ENCODE results near the gene ADAM12.

DNA sequence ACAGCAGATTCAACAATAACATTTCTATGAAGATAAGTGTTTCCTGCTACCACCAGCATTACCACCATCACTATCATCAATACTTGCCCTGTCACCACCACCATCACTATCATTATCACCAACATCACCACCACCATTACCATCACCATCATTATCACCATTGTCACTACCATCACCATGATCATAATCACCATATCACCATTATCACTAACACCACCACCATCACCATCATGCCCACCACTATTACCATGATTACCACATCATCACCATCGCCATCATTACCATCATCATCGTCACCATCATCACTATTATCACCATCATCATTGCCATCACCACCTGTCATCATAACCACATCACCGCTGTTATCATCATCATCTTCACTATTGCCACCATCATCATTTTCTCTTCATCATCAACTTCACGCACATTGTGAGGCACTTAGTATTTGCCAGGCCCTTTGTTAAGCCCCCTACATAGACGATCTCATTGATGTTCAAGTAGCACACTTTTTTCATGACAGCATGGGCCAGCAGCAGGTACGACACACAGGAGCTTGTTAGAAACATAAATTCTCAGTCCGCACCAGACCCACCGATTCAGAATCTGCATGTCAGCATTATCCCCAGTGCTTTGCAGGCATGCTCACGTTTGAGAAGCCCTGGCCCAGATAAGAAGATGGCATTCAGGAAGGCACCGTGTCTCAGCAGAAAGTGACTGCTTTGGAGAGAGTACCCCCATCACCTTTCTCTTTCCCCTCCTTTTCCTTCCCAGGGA lies 161.1 kb downstream of the ADAM12 start:
- TF ChIP-seq, protein P1, sequence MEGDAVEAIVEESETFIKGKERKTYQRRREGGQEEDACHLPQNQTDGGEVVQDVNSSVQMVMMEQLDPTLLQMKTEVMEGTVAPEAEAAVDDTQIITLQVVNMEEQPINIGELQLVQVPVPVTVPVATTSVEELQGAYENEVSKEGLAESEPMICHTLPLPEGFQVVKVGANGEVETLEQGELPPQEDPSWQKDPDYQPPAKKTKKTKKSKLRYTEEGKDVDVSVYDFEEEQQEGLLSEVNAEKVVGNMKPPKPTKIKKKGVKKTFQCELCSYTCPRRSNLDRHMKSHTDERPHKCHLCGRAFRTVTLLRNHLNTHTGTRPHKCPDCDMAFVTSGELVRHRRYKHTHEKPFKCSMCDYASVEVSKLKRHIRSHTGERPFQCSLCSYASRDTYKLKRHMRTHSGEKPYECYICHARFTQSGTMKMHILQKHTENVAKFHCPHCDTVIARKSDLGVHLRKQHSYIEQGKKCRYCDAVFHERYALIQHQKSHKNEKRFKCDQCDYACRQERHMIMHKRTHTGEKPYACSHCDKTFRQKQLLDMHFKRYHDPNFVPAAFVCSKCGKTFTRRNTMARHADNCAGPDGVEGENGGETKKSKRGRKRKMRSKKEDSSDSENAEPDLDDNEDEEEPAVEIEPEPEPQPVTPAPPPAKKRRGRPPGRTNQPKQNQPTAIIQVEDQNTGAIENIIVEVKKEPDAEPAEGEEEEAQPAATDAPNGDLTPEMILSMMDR (IDR thresholded peaks at IDR 0.05): no peak
- TF ChIP-seq POLR2A (IDR thresholded peaks at IDR 0.05): no peak
